Thoracic aorta (tissue), 2 donors: Measurements from ENCODE around the gene NUDT19. TPM values are rescaled to one million over a fixed set of nuclear protein-coding genes. Genes with fewer than 3 reads are reported as not detected.

Experiments used
- ATAC-seq: fragments of 150-250 bp; one replicate; pipeline ENCODE4 v1.8.0; 2017; ENCODE audit warnings: low read depth; ENCODE audit not compliant: insufficient number of reproducible peaks, low FRiP score
- DNase-seq: peaks from one replicate; pipeline ENCODE4 v3.0.0-alpha.2; 2020; ENCODE audit warnings: low spot score
- H3K27ac ChIP-seq, 2 donors: fragments of 200-600 bp; sonication (generic); 1 replicate in 1 of 2; 2 replicates in 1 of 2; pipeline ENCODE4 v1.5.1; 2016; ENCODE audit warnings: mild to moderate bottlenecking in 2 of 2, moderate library complexity in 2 of 2
- H3K27me3 ChIP-seq: fragments of 200-600 bp; sonication (generic); replicated peaks from 2 replicates; pipeline ENCODE4 v1.6.0; 2016; ENCODE audit warnings: mild to moderate bottlenecking; ENCODE audit not compliant: insufficient read depth
- H3K36me3 ChIP-seq: fragments of 200-600 bp; sonication (generic); one replicate; pipeline ENCODE4 v1.5.1; 2016
- H3K4me1 ChIP-seq, 2 donors: fragments of 200-600 bp; sonication (generic); 1 replicate in 1 of 2; 2 replicates in 1 of 2; pipeline versions ENCODE4 v1.5.1 to v1.6.0; 2016; ENCODE audit warnings: low read depth in 2 of 2, mild to moderate bottlenecking in 1 of 2; ENCODE audit not compliant: control insufficient read depth in 1 of 2
- H3K4me3 ChIP-seq: fragments of 200-600 bp; sonication (generic); 2 replicates; pipeline ENCODE4 v1.5.1; 2016; ENCODE audit warnings: mild to moderate bottlenecking
- H3K9me3 ChIP-seq: fragments of 200-600 bp; sonication (generic); 2 replicates; pipeline ENCODE4 v1.5.1; 2016
- CTCF ChIP-seq: fragments of 200-600 bp; sonication (generic); IDR thresholded peaks from one replicate; pipeline ENCODE4 v1.5.1; 2019; ENCODE audit warnings: antibody characterized with exemption
- total RNA-seq, 2 donors: library from RNA; depleted of rRNA; stranded (reverse); fragments of >200 nt; gene quantifications; one replicate each; pipeline versions ENCODE4 v1.1.0 to v1.2.3, GENCODE V29; 2016

Gene NUDT19
- total RNA-seq, 2 donors from 2014 or later = 5.7 to 11.7 TPM

- Histone ChIP-seq H3K27ac (no peak overlapping the region), H3K36me3 (no peaks in the 10 kb centered on the region), H3K4me3 (no peak overlapping the region), H3K9me3 (no peaks in the 10 kb centered on the region), H3K27me3 (no peaks in the 10 kb centered on the region), H3K4me1 (no peaks in the 10 kb centered on the region)
- TF ChIP-seq CTCF = no peak
- ATAC-seq (no peak), DNase-seq (no peak)
Observed at GRCh38 chr19:32748497-32748896, 56.9 kb downstream of the NUDT19 start.

- Histone ChIP-seq H3K4me3 (no peak overlapping the region), H3K9me3 (no peaks in the 10 kb centered on the region), H3K36me3 (no peaks in the 10 kb centered on the region), H3K27ac (no peak overlapping the region), H3K27me3 (no peaks in the 10 kb centered on the region), H3K4me1 (no peaks in the 10 kb centered on the region)
- DNase-seq (no peak), ATAC-seq (no peak)
- no peak for TF ChIP-seq CTCF
Observed at GRCh38 chr19:32748948-32749347, 57.3 kb downstream of the NUDT19 start.

- ATAC-seq (no peak), DNase-seq (no peak)
- H3K9me3 ChIP-seq = no peaks in the 10 kb centered on the region
- no peak overlapping the region for H3K4me3 ChIP-seq
- no peaks in the 10 kb centered on the region for H3K4me1 ChIP-seq
- no peaks in the 10 kb centered on the region for H3K27me3 ChIP-seq
- H3K27ac ChIP-seq = no peak overlapping the region
- no peak for TF ChIP-seq CTCF
- H3K36me3 ChIP-seq = no peaks in the 10 kb centered on the region
Observed at GRCh38 chr19:32749361-32749760, 57.7 kb downstream of the NUDT19 start.

DNA sequence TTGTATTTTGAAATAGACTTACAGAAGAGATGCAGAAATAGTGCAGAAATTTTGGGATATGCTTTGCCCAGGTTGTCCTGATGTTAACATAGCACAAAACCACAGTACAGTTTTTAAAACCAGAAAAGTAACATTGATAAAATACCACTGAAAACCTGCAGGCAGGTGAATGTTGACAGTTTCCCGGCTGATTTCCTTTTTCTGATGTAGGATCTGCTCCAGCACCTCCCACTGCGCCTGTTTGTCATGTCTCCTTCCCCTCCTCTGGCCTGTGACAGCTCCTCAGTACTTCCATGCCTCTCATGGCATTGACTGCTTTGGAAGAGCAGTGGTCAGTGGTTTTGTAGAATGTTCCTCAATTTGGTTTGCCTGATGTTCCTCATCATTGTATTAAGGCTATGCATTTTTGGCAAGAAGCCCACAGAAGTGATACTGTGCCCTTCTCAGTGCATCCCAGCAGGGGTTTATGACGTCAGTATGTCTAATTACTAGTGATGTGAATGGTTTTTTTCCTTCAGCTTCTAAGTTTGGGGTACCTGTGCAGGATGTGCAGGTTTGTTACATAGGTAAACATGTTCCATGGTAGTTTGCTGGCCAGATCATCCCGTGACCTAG, 58.9 kb downstream of the NUDT19 start:
- no peak for DNase-seq
- Histone ChIP-seq H3K9me3 (no peaks in the 10 kb centered on the region), H3K27ac (no peak overlapping the region), H3K4me1 (no peaks in the 10 kb centered on the region), H3K36me3 (no peaks in the 10 kb centered on the region), H3K27me3 (no peaks in the 10 kb centered on the region), H3K4me3 (no peak overlapping the region)
- ATAC-seq = no peak
- TF ChIP-seq CTCF = no peak

GRCh38 chr19:32751066-32751465, 59.4 kb downstream of the NUDT19 start:
- Histone ChIP-seq H3K4me1 (no peaks in the 10 kb centered on the region), H3K9me3 (no peaks in the 10 kb centered on the region), H3K27ac (no peak overlapping the region), H3K36me3 (no peaks in the 10 kb centered on the region), H3K27me3 (no peaks in the 10 kb centered on the region), H3K4me3 (no peak overlapping the region)
- DNase-seq (no peak), ATAC-seq (no peak)
- TF ChIP-seq CTCF = no peak
